HepG2 (cell line): Measurements from ENCODE around the gene UAP1L1. TPM values are rescaled to one million over a fixed set of nuclear protein-coding genes. Genes with fewer than 3 reads are reported as not detected.

ENCODE experiments used
- ATAD3A ChIP-seq: sonication (generic); formaldehyde crosslinking; IDR thresholded peaks from 2 replicates; pipeline ENCODE4 v1.4.0; 2020; ENCODE audit warnings: missing genetic modification reagents
- CENPX ChIP-seq: sonication (generic); formaldehyde crosslinking; IDR thresholded peaks from 2 replicates; pipeline ENCODE4 v1.9.0; 2021; ENCODE audit warnings: mild to moderate bottlenecking, missing genetic modification reagents, moderate library complexity
- CSRNP2 ChIP-seq: sonication (generic); formaldehyde crosslinking; conservative IDR thresholded peaks from 2 replicates; pipeline ENCODE4 v1.8.0; 2022; ENCODE audit warnings: low read depth, missing genetic modification reagents
- MBNL3 ChIP-seq: fragments of 250-450 bp; sonication (Bioruptor Pico); conservative IDR thresholded peaks from 2 replicates; pipeline ENCODE4 v1.8.0; 2022; ENCODE audit warnings: mild to moderate bottlenecking, inconsistent platforms
- NKX3-1 ChIP-seq: sonication (generic); formaldehyde crosslinking; IDR thresholded peaks from 2 replicates; pipeline ENCODE4 v1.5.0; 2020; ENCODE audit warnings: missing genetic modification reagents
- NR2F6 ChIP-seq, 2 experiments: IDR thresholded peaks; 2 replicates each; pipeline ENCODE4 v1.6.1; 2016; ENCODE audit warnings: antibody characterized with exemption in 1 of 2, mild to moderate bottlenecking in 1 of 2
- ONECUT2 ChIP-seq: sonication (generic); formaldehyde crosslinking; IDR thresholded peaks from 2 replicates; pipeline ENCODE4 v1.4.0; 2020; ENCODE audit warnings: missing genetic modification reagents
- REPIN1 ChIP-seq: sonication (generic); formaldehyde crosslinking; IDR thresholded peaks from 2 replicates; pipeline ENCODE4 v1.8.0; 2022; ENCODE audit warnings: missing genetic modification reagents, low read depth, mild to moderate bottlenecking, borderline replicate concordance
- RFX1 ChIP-seq: fragments of 450-650 bp; IDR thresholded peaks from 2 replicates; pipeline ENCODE4 v1.6.1; 2017
- SP1 ChIP-seq, 2 experiments: fragments of 450-650 bp in 1 of 2; sonication (generic) in 1 of 2; formaldehyde crosslinking in 1 of 2; IDR thresholded peaks; 2 replicates each; pipeline versions ENCODE4 v1.4.0 to v1.6.1; 2016 to 2020; ENCODE audit warnings: missing genetic modification reagents in 1 of 2
- ZFP91 ChIP-seq: sonication (generic); formaldehyde crosslinking; IDR thresholded peaks from 2 replicates; pipeline ENCODE4 v1.9.0; 2022; ENCODE audit warnings: missing genetic modification reagents, mild to moderate bottlenecking, borderline replicate concordance
- ZFY ChIP-seq: sonication (generic); formaldehyde crosslinking; IDR thresholded peaks from 2 replicates; pipeline ENCODE4 v1.4.0; 2020; ENCODE audit warnings: missing genetic modification reagents
- ZNF33B ChIP-seq: sonication (generic); formaldehyde crosslinking; IDR thresholded peaks from 2 replicates; pipeline ENCODE4 v1.5.1; 2020; ENCODE audit warnings: mild to moderate bottlenecking, missing genetic modification reagents
- ZNF660 ChIP-seq: sonication (generic); formaldehyde crosslinking; IDR thresholded peaks from 2 replicates; pipeline ENCODE4 v1.5.1; 2020; ENCODE audit warnings: mild to moderate bottlenecking, low read depth, missing genetic modification reagents, borderline replicate concordance
- ZNF83 ChIP-seq: sonication (generic); formaldehyde crosslinking; IDR thresholded peaks from 2 replicates; pipeline ENCODE4 v1.4.0; 2020; ENCODE audit warnings: missing genetic modification reagents, mild to moderate bottlenecking, borderline replicate concordance
- ZSCAN12 ChIP-seq: sonication (generic); formaldehyde crosslinking; IDR thresholded peaks from 2 replicates; pipeline ENCODE4 v1.9.0; 2021; ENCODE audit warnings: mild to moderate bottlenecking, missing genetic modification reagents
- polyA plus RNA-seq, 8 experiments: library from polyadenylated mRNA; depleted of rRNA in 3 of 8; stranded (reverse) in 7 of 8; unstranded in 1 of 8; fragments of >200 nt; fragmentation: Illumina TruSeq in 4 of 8; extraction: Trizol in 4 of 8; gene quantifications; 2 replicates each; pipeline versions ENCODE4 v1.2.1 to v1.2.3, GENCODE V29; 2011 to 2016; ENCODE audit warnings: low read depth in 4 of 8, missing spikeins in 1 of 8, mixed read lengths in 1 of 8; ENCODE audit not compliant: insufficient read depth in 1 of 8
- total RNA-seq, 5 experiments: library from RNA; depleted of rRNA; stranded (reverse); fragments of >200 nt; fragmentation: Illumina TruSeq; extraction: Trizol; gene quantifications; 2 replicates each; pipeline ENCODE4 v1.2.3, GENCODE V29; 2016; ENCODE audit warnings: low read depth in 1 of 5
- TF ChIP-seq, protein P1 (sequence below): sonication (generic); formaldehyde crosslinking; IDR thresholded peaks from 2 replicates; pipeline ENCODE4 v1.5.1; 2020; ENCODE audit warnings: missing genetic modification reagents, mild to moderate bottlenecking, borderline replicate concordance
- TF ChIP-seq, protein P2 (sequence below): sonication (generic); formaldehyde crosslinking; conservative IDR thresholded peaks from 2 replicates; pipeline ENCODE4 v1.5.0; 2020; ENCODE audit warnings: missing genetic modification reagents
- TF ChIP-seq, protein P3 (sequence below): sonication (generic); IDR thresholded peaks from 2 replicates; pipeline ENCODE4 v1.6.1; 2016; ENCODE audit warnings: low read depth, borderline replicate concordance
- TF ChIP-seq, protein P4 (sequence below): sonication (generic); formaldehyde crosslinking; IDR thresholded peaks from 2 replicates; pipeline ENCODE4 v1.4.0; 2020; ENCODE audit warnings: missing genetic modification reagents, mild to moderate bottlenecking, borderline replicate concordance

Gene UAP1L1
- total and polyA plus RNA-seq, 2 of the 13 experiments (the other 11 are each of a cell fraction or from before 2014, with no cell fraction given): 5.4 to 6.4 TPM

- TF ChIP-seq ATAD3A (CRISPR knock-in tag) (no peak), SP1 (IDR thresholded peaks at IDR 0.05) (no peak), SP1 (CRISPR knock-in tag; IDR thresholded peaks at IDR 0.05) (no peak), NR2F6 (IDR thresholded peaks at IDR 0.05) (no peak), NR2F6 (CRISPR knock-in tag; IDR thresholded peaks at IDR 0.05) (no peak), ONECUT2 (CRISPR knock-in tag) (no peak), ZFY (CRISPR knock-in tag) (0 out of 2 replicates have a peak, but pooled peaks have one; percentile 6), ZNF660 (no peak), ZNF33B (CRISPR knock-in tag) (no peak), ZNF83 (CRISPR knock-in tag) (0 out of 2 replicates have a peak, but pooled peaks have one; percentile 36), RFX1 (no peak), MBNL3 (CRISPR knock-in tag) (no peak), CSRNP2 (CRISPR knock-in tag) (no peak), ZSCAN12 (CRISPR knock-in tag) (no peak), ZFP91 (CRISPR knock-in tag) (peak; percentile 50; the same call in 1 of the 2 replicates), REPIN1 (CRISPR knock-in tag) (no peak), NKX3-1 (CRISPR knock-in tag) (no peak), CENPX (CRISPR knock-in tag) (no peak)
- TF ChIP-seq, protein P1, sequence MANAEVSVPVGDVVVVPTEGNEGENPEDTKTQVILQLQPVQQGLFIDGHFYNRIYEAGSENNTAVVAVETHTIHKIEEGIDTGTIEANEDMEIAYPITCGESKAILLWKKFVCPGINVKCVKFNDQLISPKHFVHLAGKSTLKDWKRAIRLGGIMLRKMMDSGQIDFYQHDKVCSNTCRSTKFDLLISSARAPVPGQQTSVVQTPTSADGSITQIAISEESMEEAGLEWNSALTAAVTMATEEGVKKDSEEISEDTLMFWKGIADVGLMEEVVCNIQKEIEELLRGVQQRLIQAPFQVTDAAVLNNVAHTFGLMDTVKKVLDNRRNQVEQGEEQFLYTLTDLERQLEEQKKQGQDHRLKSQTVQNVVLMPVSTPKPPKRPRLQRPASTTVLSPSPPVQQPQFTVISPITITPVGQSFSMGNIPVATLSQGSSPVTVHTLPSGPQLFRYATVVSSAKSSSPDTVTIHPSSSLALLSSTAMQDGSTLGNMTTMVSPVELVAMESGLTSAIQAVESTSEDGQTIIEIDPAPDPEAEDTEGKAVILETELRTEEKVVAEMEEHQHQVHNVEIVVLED (CRISPR knock-in tag): no peak
- TF ChIP-seq, protein P2, sequence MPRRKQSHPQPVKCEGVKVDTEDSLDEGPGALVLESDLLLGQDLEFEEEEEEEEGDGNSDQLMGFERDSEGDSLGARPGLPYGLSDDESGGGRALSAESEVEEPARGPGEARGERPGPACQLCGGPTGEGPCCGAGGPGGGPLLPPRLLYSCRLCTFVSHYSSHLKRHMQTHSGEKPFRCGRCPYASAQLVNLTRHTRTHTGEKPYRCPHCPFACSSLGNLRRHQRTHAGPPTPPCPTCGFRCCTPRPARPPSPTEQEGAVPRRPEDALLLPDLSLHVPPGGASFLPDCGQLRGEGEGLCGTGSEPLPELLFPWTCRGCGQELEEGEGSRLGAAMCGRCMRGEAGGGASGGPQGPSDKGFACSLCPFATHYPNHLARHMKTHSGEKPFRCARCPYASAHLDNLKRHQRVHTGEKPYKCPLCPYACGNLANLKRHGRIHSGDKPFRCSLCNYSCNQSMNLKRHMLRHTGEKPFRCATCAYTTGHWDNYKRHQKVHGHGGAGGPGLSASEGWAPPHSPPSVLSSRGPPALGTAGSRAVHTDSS (CRISPR knock-in tag): no peak
- TF ChIP-seq, protein P3, sequence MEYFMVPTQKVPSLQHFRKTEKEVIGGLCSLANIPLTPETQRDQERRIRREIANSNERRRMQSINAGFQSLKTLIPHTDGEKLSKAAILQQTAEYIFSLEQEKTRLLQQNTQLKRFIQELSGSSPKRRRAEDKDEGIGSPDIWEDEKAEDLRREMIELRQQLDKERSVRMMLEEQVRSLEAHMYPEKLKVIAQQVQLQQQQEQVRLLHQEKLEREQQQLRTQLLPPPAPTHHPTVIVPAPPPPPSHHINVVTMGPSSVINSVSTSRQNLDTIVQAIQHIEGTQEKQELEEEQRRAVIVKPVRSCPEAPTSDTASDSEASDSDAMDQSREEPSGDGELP: no peak; the same call in 1 of the 2 replicates
- TF ChIP-seq, protein P4, sequence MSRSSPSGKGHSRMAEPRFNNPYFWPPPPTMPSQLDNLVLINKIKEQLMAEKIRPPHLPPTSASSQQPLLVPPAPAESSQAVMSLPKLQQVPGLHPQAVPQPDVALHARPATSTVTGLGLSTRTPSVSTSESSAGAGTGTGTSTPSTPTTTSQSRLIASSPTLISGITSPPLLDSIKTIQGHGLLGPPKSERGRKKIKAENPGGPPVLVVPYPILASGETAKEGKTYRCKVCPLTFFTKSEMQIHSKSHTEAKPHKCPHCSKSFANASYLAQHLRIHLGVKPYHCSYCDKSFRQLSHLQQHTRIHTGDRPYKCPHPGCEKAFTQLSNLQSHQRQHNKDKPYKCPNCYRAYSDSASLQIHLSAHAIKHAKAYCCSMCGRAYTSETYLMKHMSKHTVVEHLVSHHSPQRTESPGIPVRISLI (CRISPR knock-in tag): no peak
Observed at GRCh38 chr9:137077758-137078693, 709 bp downstream of the UAP1L1 start (continued).
